Measurements from ENCODE around the gene ADAD2. TPM values are rescaled to one million over a fixed set of nuclear protein-coding genes. Genes with fewer than 3 reads are reported as not detected.

ADAD2 gene
- total and polyA plus RNA-seq, 10 of the 15 experiments (the other 5 are each of a cell fraction or from before 2014, with no cell fraction given), result 0.44 to 0.68 (median 0.51) TPM; not detected in 7

DNA sequence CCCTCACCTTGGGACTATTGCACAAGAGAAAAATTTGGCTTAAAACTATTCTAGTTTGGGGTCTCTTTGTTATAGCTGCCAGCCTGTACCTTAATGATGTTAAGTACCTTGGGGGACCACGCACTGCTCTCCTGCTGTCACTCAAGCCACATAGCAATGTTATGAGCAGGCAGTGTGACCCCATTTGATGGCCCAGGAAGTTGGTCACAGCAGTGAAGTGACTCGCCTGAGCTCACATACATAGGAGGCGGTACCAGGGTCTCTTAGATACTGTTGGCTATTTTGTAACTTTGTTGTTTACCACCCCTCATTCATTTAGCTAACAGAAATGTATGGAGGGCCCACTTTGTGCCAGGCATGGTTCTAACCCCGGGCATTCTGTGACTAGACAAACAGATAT lies 32.5 kb downstream of the ADAD2 start (continued):
- TF ChIP-seq, protein P1, sequence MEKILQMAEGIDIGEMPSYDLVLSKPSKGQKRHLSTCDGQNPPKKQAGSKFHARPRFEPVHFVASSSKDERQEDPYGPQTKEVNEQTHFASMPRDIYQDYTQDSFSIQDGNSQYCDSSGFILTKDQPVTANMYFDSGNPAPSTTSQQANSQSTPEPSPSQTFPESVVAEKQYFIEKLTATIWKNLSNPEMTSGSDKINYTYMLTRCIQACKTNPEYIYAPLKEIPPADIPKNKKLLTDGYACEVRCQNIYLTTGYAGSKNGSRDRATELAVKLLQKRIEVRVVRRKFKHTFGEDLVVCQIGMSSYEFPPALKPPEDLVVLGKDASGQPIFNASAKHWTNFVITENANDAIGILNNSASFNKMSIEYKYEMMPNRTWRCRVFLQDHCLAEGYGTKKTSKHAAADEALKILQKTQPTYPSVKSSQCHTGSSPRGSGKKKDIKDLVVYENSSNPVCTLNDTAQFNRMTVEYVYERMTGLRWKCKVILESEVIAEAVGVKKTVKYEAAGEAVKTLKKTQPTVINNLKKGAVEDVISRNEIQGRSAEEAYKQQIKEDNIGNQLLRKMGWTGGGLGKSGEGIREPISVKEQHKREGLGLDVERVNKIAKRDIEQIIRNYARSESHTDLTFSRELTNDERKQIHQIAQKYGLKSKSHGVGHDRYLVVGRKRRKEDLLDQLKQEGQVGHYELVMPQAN (conservative IDR thresholded peaks at IDR 0.05), result no peak
- TF ChIP-seq SUPT20H (IDR thresholded peaks at IDR 0.05; ENCODE audit: borderline replicate concordance, control insufficient read depth, low read depth, low read length) (no peak), FOXK2 (IDR thresholded peaks at IDR 0.05) (no peak), FOS (IDR thresholded peaks at IDR 0.05; ENCODE audit: borderline replicate concordance, extremely low read depth, insufficient read length) (no peak), ESRRA (IDR thresholded peaks at IDR 0.05; ENCODE audit: low read length) (no peak), MYB (IDR thresholded peaks at IDR 0.05; ENCODE audit: borderline replicate concordance, low read depth, low read length) (no peak), CBX3 (IDR thresholded peaks at IDR 0.05; ENCODE audit: borderline replicate concordance, low read depth) (no peak), ZBED1 (IDR thresholded peaks at IDR 0.05; ENCODE audit: borderline replicate concordance) (no peak)
- TF ChIP-seq, protein P2, sequence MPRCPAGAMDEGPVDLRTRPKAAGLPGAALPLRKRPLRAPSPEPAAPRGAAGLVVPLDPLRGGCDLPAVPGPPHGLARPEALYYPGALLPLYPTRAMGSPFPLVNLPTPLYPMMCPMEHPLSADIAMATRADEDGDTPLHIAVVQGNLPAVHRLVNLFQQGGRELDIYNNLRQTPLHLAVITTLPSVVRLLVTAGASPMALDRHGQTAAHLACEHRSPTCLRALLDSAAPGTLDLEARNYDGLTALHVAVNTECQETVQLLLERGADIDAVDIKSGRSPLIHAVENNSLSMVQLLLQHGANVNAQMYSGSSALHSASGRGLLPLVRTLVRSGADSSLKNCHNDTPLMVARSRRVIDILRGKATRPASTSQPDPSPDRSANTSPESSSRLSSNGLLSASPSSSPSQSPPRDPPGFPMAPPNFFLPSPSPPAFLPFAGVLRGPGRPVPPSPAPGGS (IDR thresholded peaks at IDR 0.05; ENCODE audit: borderline replicate concordance, insufficient read depth, low read depth, low read length, poor library complexity, severe bottlenecking), result no peak

DNA sequence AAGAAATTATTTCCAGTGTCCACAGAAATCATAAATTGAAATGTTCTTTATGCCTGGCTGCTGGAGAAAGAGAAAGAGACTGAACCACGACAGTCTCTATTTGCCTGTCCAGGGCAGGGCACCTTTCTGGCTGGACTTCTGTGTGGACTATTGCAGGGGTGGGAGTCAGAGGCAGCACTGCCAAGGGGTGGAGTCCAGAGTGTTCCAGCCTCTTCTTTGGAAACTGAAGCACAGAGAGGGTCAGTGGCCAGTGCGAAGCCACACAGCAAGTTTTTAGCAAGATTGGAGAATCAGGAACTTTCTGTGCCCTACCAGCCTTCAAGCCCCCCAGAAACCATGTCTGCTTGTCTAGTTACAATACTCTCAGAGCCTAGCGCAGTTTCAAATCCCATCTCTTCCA lies 33.6 kb downstream of the ADAD2 start:
- Histone ChIP-seq H3K4me1 (ENCODE audit: control insufficient read depth, insufficient read depth, low read length) (no peaks in the 10 kb centered on the region), H3K9me3 (replicated peaks; ENCODE audit: control insufficient read depth, insufficient read depth, low read length) (no peaks in the 10 kb centered on the region), H3K4me2 (ENCODE audit: control insufficient read depth, insufficient read depth) (no peak overlapping the region), H3K36me3 (ENCODE audit: control insufficient read depth in 2 of 2, insufficient read depth in 2 of 2, low read length in 1 of 2) (no peaks in the 10 kb centered on the region), H4K20me1 (ENCODE audit: control insufficient read depth, insufficient read depth) (no peaks in the 10 kb centered on the region), H3K79me2 (ENCODE audit: control insufficient read depth, insufficient read depth, low read length) (no peaks in the 10 kb centered on the region), H2AFZ (ENCODE audit: control insufficient read depth, low read depth, low read length) (no peak overlapping the region), H3K4me3 (no peak overlapping the region), H3K9ac (ENCODE audit: control insufficient read depth, insufficient read depth, low read length) (no peak overlapping the region), H3K27me3 (replicated peaks in 1 of 2; ENCODE audit: control insufficient read depth in 2 of 2, insufficient read depth in 2 of 2, low read length in 1 of 2) (peaks cover 0 to 1% of the 10 kb centered on the region in 2 experiments; a peak in 2 of 4 replicates), H3K27ac (ENCODE audit: control insufficient read depth, insufficient read depth) (no peak overlapping the region)
- DNase-seq (ENCODE audit: low read depth, low spot score) (no peak), ATAC-seq (no peak), FAIRE-seq (no peak)
- ChIA-PET CTCF (no interaction called here), SMC1A (ENCODE audit: uncharacterized antibody, unreplicated experiment) (interaction anchor here (0.6 kb wide), 1 partner anchor 233 kb away, joined by 3 read pairs; no protein-coding TSS in a partner anchor), RAD21 (ENCODE audit: unreplicated experiment) (no interaction called here), POLR2A (no interaction called here)
- in situ Hi-C loops (cut with MboI) (no loop called here), intact Hi-C loops (cut with micrococcal nuclease; ENCODE audit: unreplicated experiment) (no loop called here)
- BruUV-seq (replicated peaks), result no TSS peak
- WGBS (ENCODE audit: insufficient coverage, insufficient replicate concordance, low lambda C conversion rate, missing lambda C conversion rate), result 26% methylated on average over 3 of the region's 3 CpGs
- TF ChIP-seq NFXL1 (IDR thresholded peaks at IDR 0.05; ENCODE audit: borderline replicate concordance) (no peak), MYC (IDR thresholded peaks at IDR 0.05; ENCODE audit: insufficient read depth, insufficient read length, insufficient replicate concordance, low read length, severe bottlenecking) (no peak), HDAC2 (IDR thresholded peaks at IDR 0.05) (no peak), MTA3 (IDR thresholded peaks at IDR 0.05; ENCODE audit: borderline replicate concordance, low read length) (no peak)
- TF ChIP-seq, protein P3, sequence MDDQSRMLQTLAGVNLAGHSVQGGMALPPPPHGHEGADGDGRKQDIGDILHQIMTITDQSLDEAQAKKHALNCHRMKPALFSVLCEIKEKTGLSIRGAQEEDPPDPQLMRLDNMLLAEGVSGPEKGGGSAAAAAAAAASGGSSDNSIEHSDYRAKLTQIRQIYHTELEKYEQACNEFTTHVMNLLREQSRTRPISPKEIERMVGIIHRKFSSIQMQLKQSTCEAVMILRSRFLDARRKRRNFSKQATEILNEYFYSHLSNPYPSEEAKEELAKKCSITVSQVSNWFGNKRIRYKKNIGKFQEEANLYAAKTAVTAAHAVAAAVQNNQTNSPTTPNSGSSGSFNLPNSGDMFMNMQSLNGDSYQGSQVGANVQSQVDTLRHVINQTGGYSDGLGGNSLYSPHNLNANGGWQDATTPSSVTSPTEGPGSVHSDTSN (IDR thresholded peaks at IDR 0.05; ENCODE audit: insufficient replicate concordance, low read depth, low read length), result no peak

All from GM12878 (cell line).